HCT116 (cell line): ENCODE results near the gene TMC2. TPM values are rescaled to one million over a fixed set of nuclear protein-coding genes. Genes with fewer than 3 reads are reported as not detected.
A peak's percentile ranks its signal among the peaks of the same experiment; 100 is the strongest.

Source experiments
- ATAC-seq: fragments of 200-7000 bp; cut with Tn5 transposase; 2 replicates; pipeline ENCODE4 v1.9.1; 2020; ENCODE audit warnings: mild to moderate bottlenecking, moderate library complexity
- BruUV-seq: library from RNA; stranded (reverse); fragments of 400-500 nt; replicated peaks from 2 replicates; lab custom pipeline; 2021; lab: Mats Ljungman, UMichigan
- CTCF ChIA-PET: fragments of 300-600 bp; sonication (Branson Sonifier 250); formaldehyde crosslinking; loops from one replicate; lab custom pipeline; 2021; ENCODE audit warnings: antibody characterized with exemption; lab: Charles Lee
- POLR2A ChIA-PET: fragments of 300-600, 350-600 bp; sonication (Branson Sonifier 250); formaldehyde crosslinking; loops from one replicate; lab custom pipeline; 2021; ENCODE audit warnings: antibody characterized with exemption; lab: Charles Lee
- RAD21 ChIA-PET, 2 experiments: fragments of 300-600 bp; sonication (Branson Sonifier 250); formaldehyde crosslinking; loops; one replicate each; lab custom pipeline; 2023; ENCODE audit warnings: low total read pairs in 2 of 2; ENCODE audit not compliant: uncharacterized antibody in 2 of 2, unreplicated experiment in 2 of 2, low non-redundant PET in 1 of 2; lab: Charles Lee
- DNase-seq: peaks from one replicate; pipeline ENCODE4 v3.0.0-alpha.2; 2010; ENCODE audit warnings: low read depth, low spot score
- H2AFZ ChIP-seq: fragments of 200-600 bp; shearing (Covaris generic), sonication (generic); 2 replicates; pipeline ENCODE4 v1.6.1; 2017; ENCODE audit warnings: low read depth, mixed run types, mixed read lengths, antibody characterized with exemption, low read length; ENCODE audit not compliant: poor library complexity, severe bottlenecking
- H3K27ac ChIP-seq: 2 replicates; pipeline ENCODE4 v1.5.1; 2012; ENCODE audit warnings: low read depth, low read length
- H3K27me3 ChIP-seq: fragments of 200-600 bp; sonication (generic); 2 replicates; pipeline ENCODE4 v1.6.1; 2016; ENCODE audit warnings: mixed run types, low read length, mixed read lengths; ENCODE audit not compliant: insufficient read depth
- H3K36me3 ChIP-seq, 2 experiments: fragments of 200-500 bp in 1 of 2; fragments of 200-600 bp in 1 of 2; sonication (Bioruptor generic) in 1 of 2; sonication (generic) in 1 of 2; 2 replicates each; pipeline versions ENCODE4 v1.5.1 to v1.6.1; 2014 to 2016; ENCODE audit warnings: low read length in 2 of 2, inconsistent platforms in 1 of 2, mixed read lengths in 1 of 2, mixed run types in 1 of 2; ENCODE audit not compliant: insufficient read depth in 2 of 2, control insufficient read depth in 1 of 2
- H3K4me1 ChIP-seq, 2 experiments: fragments of 200-600 bp in 1 of 2; sonication (generic) in 1 of 2; 2 replicates each; pipeline versions ENCODE4 v1.5.1 to v1.6.1; 2012 to 2017; ENCODE audit warnings: low read length in 2 of 2, inconsistent platforms in 1 of 2, mild to moderate bottlenecking in 1 of 2, mixed read lengths in 1 of 2, mixed run types in 1 of 2, moderate library complexity in 1 of 2; ENCODE audit not compliant: insufficient read depth in 2 of 2, control insufficient read depth in 1 of 2
- H3K4me2 ChIP-seq: fragments of 200-600 bp; sonication (generic); 2 replicates; pipeline ENCODE4 v1.6.1; 2017; ENCODE audit warnings: mixed run types, low read length, mixed read lengths
- H3K4me3 ChIP-seq, 2 experiments: fragments of 200-600 bp in 1 of 2; sonication (generic) in 1 of 2; replicated peaks in 1 of 2; 2 replicates each; pipeline ENCODE4 v1.5.1; 2011 to 2016; ENCODE audit warnings: low read length in 2 of 2, control low read depth in 1 of 2, low read depth in 1 of 2, mild to moderate bottlenecking in 1 of 2, mixed read lengths in 1 of 2, mixed run types in 1 of 2
- H3K79me2 ChIP-seq: fragments of 200-600 bp; sonication (generic); 2 replicates; pipeline ENCODE4 v1.6.1; 2017; ENCODE audit warnings: mild to moderate bottlenecking, mixed run types, low read length, moderate library complexity, mixed read lengths; ENCODE audit not compliant: insufficient read depth
- H3K9ac ChIP-seq: fragments of 200-600 bp; sonication (generic); 2 replicates; pipeline ENCODE4 v1.6.1; 2016; ENCODE audit warnings: low read length, mixed read lengths
- H3K9me2 ChIP-seq: fragments of 200-600 bp; sonication (generic), shearing (Covaris generic); 2 replicates; pipeline ENCODE4 v1.6.1; 2017; ENCODE audit warnings: mixed run types, mild to moderate bottlenecking, moderate library complexity; ENCODE audit not compliant: insufficient read depth
- H3K9me3 ChIP-seq, 2 experiments: fragments of 200-500 bp in 1 of 2; fragments of 200-600 bp in 1 of 2; sonication (Bioruptor generic) in 1 of 2; sonication (generic) in 1 of 2; 2 replicates each; pipeline ENCODE4 v1.6.1; 2014 to 2017; ENCODE audit warnings: low read length in 2 of 2, mixed read lengths in 2 of 2, inconsistent platforms in 1 of 2, low read depth in 1 of 2, mild to moderate bottlenecking in 1 of 2, mixed run types in 1 of 2, moderate library complexity in 1 of 2; ENCODE audit not compliant: control insufficient read depth in 1 of 2, insufficient read depth in 1 of 2
- H4K20me1 ChIP-seq: fragments of 200-600 bp; sonication (generic), shearing (Covaris generic); 2 replicates; pipeline ENCODE4 v1.6.1; 2017; ENCODE audit warnings: mixed run types, mild to moderate bottlenecking, moderate library complexity; ENCODE audit not compliant: insufficient read depth
- ATF3 ChIP-seq: IDR thresholded peaks from 2 replicates; pipeline ENCODE4 v1.6.1; 2012
- CBX3 ChIP-seq: IDR thresholded peaks from 2 replicates; pipeline ENCODE4 v1.6.1; 2012; ENCODE audit warnings: low read depth
- CTCF ChIP-seq, 3 experiments: fragments of 200-600 bp in 1 of 3; sonication (generic) in 1 of 3; IDR thresholded peaks in 2 of 3; conservative IDR thresholded peaks in 1 of 3; 2 replicates each; pipeline ENCODE4 v1.5.1; 2012 to 2017; ENCODE audit warnings: low read depth in 2 of 3, low read length in 2 of 3, antibody characterized with exemption in 1 of 3, borderline replicate concordance in 1 of 3, control low read depth in 1 of 3, mild to moderate bottlenecking in 1 of 3, mixed read lengths in 1 of 3, mixed run types in 1 of 3, moderate library complexity in 1 of 3; ENCODE audit not compliant: insufficient read depth in 1 of 3
- EGR1 ChIP-seq: IDR thresholded peaks from 2 replicates; pipeline ENCODE4 v1.6.1; 2012; ENCODE audit warnings: low read depth
- ELF1 ChIP-seq: IDR thresholded peaks from 2 replicates; pipeline ENCODE4 v1.6.1; 2012; ENCODE audit warnings: low read depth, borderline replicate concordance
- EZH2 ChIP-seq: fragments of 200-600 bp; sonication (generic); IDR thresholded peaks from 2 replicates; pipeline ENCODE4 v1.6.1; 2017; ENCODE audit warnings: antibody characterized with exemption, mixed run types
- EZH2phosphoT487 ChIP-seq: fragments of 200-600 bp; IDR thresholded peaks from 2 replicates; pipeline ENCODE4 v1.6.1; 2018; ENCODE audit warnings: antibody characterized with exemption, borderline replicate concordance
- FOSL1 ChIP-seq: IDR thresholded peaks from 2 replicates; pipeline ENCODE4 v1.6.1; 2012; ENCODE audit warnings: low read depth
- JUND ChIP-seq: IDR thresholded peaks from 2 replicates; pipeline ENCODE4 v1.6.1; 2012
- MAX ChIP-seq: IDR thresholded peaks from 2 replicates; pipeline ENCODE4 v1.6.1; 2012
- POLR2AphosphoS5 ChIP-seq: IDR thresholded peaks from 2 replicates; pipeline ENCODE4 v1.6.1; 2011; ENCODE audit warnings: mild to moderate bottlenecking, low read depth, low read length, moderate library complexity
- RAD21 ChIP-seq: IDR thresholded peaks from 2 replicates; pipeline ENCODE4 v1.6.1; 2012; ENCODE audit warnings: low read depth, mild to moderate bottlenecking
- SIN3A ChIP-seq: IDR thresholded peaks from 2 replicates; pipeline ENCODE4 v1.6.1; 2012; ENCODE audit warnings: low read depth
- SP1 ChIP-seq: IDR thresholded peaks from 2 replicates; pipeline ENCODE4 v1.6.1; 2012; ENCODE audit warnings: low read depth
- SRF ChIP-seq: IDR thresholded peaks from 2 replicates; pipeline ENCODE4 v1.6.1; 2012; ENCODE audit warnings: low read depth
- YY1 ChIP-seq: IDR thresholded peaks from 2 replicates; pipeline ENCODE4 v1.6.1; 2011; ENCODE audit warnings: low read length, low read depth, moderate library complexity, mild to moderate bottlenecking; ENCODE audit not compliant: insufficient replicate concordance; ENCODE audit errors: extremely low read depth
- ZBTB33 ChIP-seq: IDR thresholded peaks from 2 replicates; pipeline ENCODE4 v1.6.1; 2011; ENCODE audit warnings: mild to moderate bottlenecking, low read length, moderate library complexity; ENCODE audit not compliant: insufficient replicate concordance; ENCODE audit errors: extremely low read depth
- ZNF274 ChIP-seq: fragments of 200-500 bp; sonication (Bioruptor generic); IDR thresholded peaks from 2 replicates; pipeline ENCODE4 v1.6.1; 2014; ENCODE audit warnings: mild to moderate bottlenecking, low read depth, low read length, inconsistent platforms
- intact Hi-C: fragments of 100-400 bp; cut with micrococcal nuclease; formaldehyde crosslinking; loops from 2 replicates; pipeline ENCODE4 v1.10.0; 2022
- total RNA-seq: library from RNA; stranded (reverse); gene quantifications from one replicate; pipeline ENCODE4 v1.2.1, GENCODE V29; 2021; ENCODE audit not compliant: unreplicated experiment

TMC2 gene
- total RNA-seq, 1 experiment from 2014 or later, result not detected

- ATAC-seq (no peak), DNase-seq (no peak)
- Histone ChIP-seq H3K27ac (no peak overlapping the region), H3K27me3 (no peaks in the 10 kb centered on the region), H2AFZ (no peak overlapping the region), H3K9me3 (no peaks in the 10 kb centered on the region), H3K4me1 (peaks cover 3 to 14% of the 10 kb centered on the region in 2 experiments; a peak in 3 of 4 replicates), H4K20me1 (peaks cover 51% of the 10 kb centered on the region; the same call in 1 of the 2 replicates), H3K36me3 (peaks cover 54 to 80% of the 10 kb centered on the region in 2 experiments), H3K4me2 (no peak overlapping the region), H3K4me3 (no peak overlapping the region), H3K9me2 (no peaks in the 10 kb centered on the region), H3K9ac (no peak overlapping the region), H3K79me2 (peaks cover 69% of the 10 kb centered on the region)
- TF ChIP-seq POLR2AphosphoS5 (peak; percentile 16; the same call in 1 of the 2 replicates), ZNF274 (no peak), CTCF (IDR thresholded peaks at IDR 0.05 in 2 of 3, conservative IDR thresholded peaks at IDR 0.05 in 1 of 3; ENCODE audit: borderline replicate concordance in 1 of 3, insufficient read depth in 1 of 3, low read depth in 2 of 3, low read length in 2 of 3) (no peak)
- RAD21 ChIA-PET, result no interaction called here
- intact Hi-C loops, result no loop called here
- POLR2A ChIA-PET, result no interaction called here
- BruUV-seq, result no TSS peak
- CTCF ChIA-PET, result no interaction called here
Observed at GRCh38 chr20:2657241-2657640, 120.9 kb downstream of the TMC2 start.

GRCh38 chr20:2657674-2658073 lies 121.3 kb downstream of the TMC2 start:
- peaks cover 54 to 81% of the 10 kb centered on the region in 2 experiments for H3K36me3 ChIP-seq
- TF ChIP-seq EGR1 (no peak), RAD21 (no peak), EZH2 (no peak), ZBTB33 (no peak), FOSL1 (no peak), MAX (no peak), ELF1 (no peak), CBX3 (no peak), ZNF274 (no peak), SIN3A (no peak), POLR2AphosphoS5 (no peak), JUND (no peak), SRF (no peak), EZH2phosphoT487 (no peak), YY1 (no peak), SP1 (no peak), ATF3 (no peak)

More at GRCh38 chr20:2657674-2658073, 121.3 kb downstream of the TMC2 start:
- CTCF ChIA-PET, result no interaction called here
- H3K4me2 ChIP-seq, result no peak overlapping the region
- H3K79me2 ChIP-seq, result peaks cover 70% of the 10 kb centered on the region
- intact Hi-C loops, result no loop called here
- no peak overlapping the region for H3K4me3 ChIP-seq
- no peak overlapping the region for H3K27ac ChIP-seq
- RAD21 ChIA-PET, result no interaction called here
- peaks cover 3 to 14% of the 10 kb centered on the region in 2 experiments; a peak in 3 of 4 replicates for H3K4me1 ChIP-seq
- H3K9ac ChIP-seq, result no peak overlapping the region
- ATAC-seq, result no peak
- POLR2A ChIA-PET, result no interaction called here
- no peaks in the 10 kb centered on the region for H3K9me2 ChIP-seq
- no peaks in the 10 kb centered on the region for H3K27me3 ChIP-seq
- H3K9me3 ChIP-seq, result no peaks in the 10 kb centered on the region
- H2AFZ ChIP-seq, result no peak overlapping the region
- peaks cover 51% of the 10 kb centered on the region; the same call in 1 of the 2 replicates for H4K20me1 ChIP-seq
- no peak for DNase-seq
- no TSS peak for BruUV-seq
